Gastrocnemius medialis (tissue), 4 donors: ENCODE results near the gene AGBL1. TPM values are rescaled to one million over a fixed set of nuclear protein-coding genes. Genes with fewer than 3 reads are reported as not detected.

Source experiments
- ATAC-seq, 2 donors: fragments of 150-250 bp; one replicate each; pipeline ENCODE4 v1.9.1; 2016
- DNase-seq, 2 donors: peaks; one replicate each; pipeline ENCODE4 v3.0.0-alpha.2; 2019
- H3K27ac ChIP-seq, 4 donors: fragments of 200-600 bp; sonication (generic); 1 replicate in 1 of 4; 2 replicates in 3 of 4; pipeline ENCODE4 v1.5.1; 2016 to 2018; ENCODE audit warnings: mild to moderate bottlenecking in 2 of 4, moderate library complexity in 1 of 4
- H3K27me3 ChIP-seq, 3 donors: fragments of 200-600 bp; sonication (generic) in 2 of 3; 1 replicate in 1 of 3; 2 replicates in 2 of 3; pipeline versions ENCODE4 v1.5.1 to v1.6.0; 2016 to 2019; ENCODE audit warnings: mild to moderate bottlenecking in 1 of 3, moderate library complexity in 1 of 3
- H3K36me3 ChIP-seq, 2 donors: fragments of 200-600 bp; sonication (generic) in 1 of 2; one replicate each; pipeline ENCODE4 v1.5.1; 2017 to 2018
- H3K4me1 ChIP-seq, 2 donors: fragments of 200-600 bp; sonication (generic) in 1 of 2; one replicate each; pipeline ENCODE4 v1.5.1; 2016 to 2017; ENCODE audit warnings: mild to moderate bottlenecking in 2 of 2
- H3K4me3 ChIP-seq, 4 donors: fragments of 200-600 bp; sonication (generic) in 3 of 4; 1 replicate in 1 of 4; 2 replicates in 3 of 4; pipeline ENCODE4 v1.5.1; 2016 to 2019; ENCODE audit warnings: mild to moderate bottlenecking in 2 of 4
- H3K9me3 ChIP-seq, 3 donors: fragments of 200-600 bp; sonication (generic) in 2 of 3; 1 replicate in 1 of 3; 2 replicates in 2 of 3; pipeline ENCODE4 v1.5.1; 2016 to 2019
- POLR2A ChIP-seq, 2 donors: fragments of 450-650 bp; IDR thresholded peaks; one replicate each; pipeline ENCODE4 v1.6.1; 2017; ENCODE audit warnings: antibody characterized with exemption in 2 of 2, mild to moderate bottlenecking in 2 of 2, moderate library complexity in 2 of 2
- in situ Hi-C, 4 donors: fragments of 200-750 bp; cut with MboI; loops; one replicate each; pipeline versions ENCODE4 v1.15.0 to v1.8.0; 2017; ENCODE audit warnings: low sequenced_read_pairs in 4 of 4
- intact Hi-C: fragments of 100-400 bp; cut with DNase I; formaldehyde crosslinking; loops from one replicate; pipeline ENCODE4 v1.15.1; 2023; ENCODE audit warnings: low total_unique reads
- total RNA-seq, 4 donors: library from RNA; depleted of rRNA; stranded (reverse); fragments of >200 nt; gene quantifications; one replicate each; pipeline versions ENCODE4 v1.1.0 to v1.2.3, GENCODE V29; 2016
- TF ChIP-seq, protein P1 (sequence below), 5 experiments: fragments of 450-650 bp in 3 of 5; fragments of 200-600 bp in 2 of 5; sonication (generic) in 2 of 5; IDR thresholded peaks in 4 of 5; conservative IDR thresholded peaks in 1 of 5; 1 replicate in 4 of 5; 2 replicates in 1 of 5; pipeline ENCODE4 v1.5.1; 2016 to 2019; ENCODE audit warnings: antibody characterized with exemption in 5 of 5, mild to moderate bottlenecking in 3 of 5, moderate library complexity in 3 of 5

The AGBL1 gene
- total RNA-seq, 4 donors from 2014 or later = 3.8 to 29.7 (median 15.9) TPM

DNA sequence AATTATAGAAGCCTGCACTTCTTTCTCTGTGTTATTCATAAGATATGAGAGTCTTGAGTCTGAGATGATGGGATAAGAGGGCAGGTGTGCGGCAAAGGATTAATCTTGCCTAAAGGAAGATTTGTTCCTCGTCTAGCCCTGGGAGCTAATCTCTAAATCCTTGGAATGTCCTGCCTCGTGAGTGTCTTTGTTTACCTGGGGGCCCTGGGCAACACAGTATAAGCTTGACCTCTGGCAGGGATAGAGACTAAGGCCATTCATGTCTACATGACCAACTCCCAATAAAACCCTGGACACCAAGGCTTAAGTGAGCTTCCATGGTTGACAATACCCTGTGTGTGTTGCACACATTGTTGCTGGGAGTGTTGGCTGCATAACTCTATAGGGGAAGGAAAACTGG is 3.2 kb upstream of the AGBL1 start:
- no peak for ATAC-seq
- Histone ChIP-seq H3K27ac (peak overlapping the region; percentile 29 to 92 (median 90)), H3K4me1 (peaks cover 53 to 54% of the 10 kb centered on the region in 2 donors), H3K27me3 (no peaks in the 10 kb centered on the region), H3K4me3 (no peak overlapping the region), H3K36me3 (no peaks in the 10 kb centered on the region), H3K9me3 (no peaks in the 10 kb centered on the region)
- DNase-seq = no peak
- no peak for TF ChIP-seq POLR2A (IDR thresholded peaks at IDR 0.05)
- TF ChIP-seq, protein P1, sequence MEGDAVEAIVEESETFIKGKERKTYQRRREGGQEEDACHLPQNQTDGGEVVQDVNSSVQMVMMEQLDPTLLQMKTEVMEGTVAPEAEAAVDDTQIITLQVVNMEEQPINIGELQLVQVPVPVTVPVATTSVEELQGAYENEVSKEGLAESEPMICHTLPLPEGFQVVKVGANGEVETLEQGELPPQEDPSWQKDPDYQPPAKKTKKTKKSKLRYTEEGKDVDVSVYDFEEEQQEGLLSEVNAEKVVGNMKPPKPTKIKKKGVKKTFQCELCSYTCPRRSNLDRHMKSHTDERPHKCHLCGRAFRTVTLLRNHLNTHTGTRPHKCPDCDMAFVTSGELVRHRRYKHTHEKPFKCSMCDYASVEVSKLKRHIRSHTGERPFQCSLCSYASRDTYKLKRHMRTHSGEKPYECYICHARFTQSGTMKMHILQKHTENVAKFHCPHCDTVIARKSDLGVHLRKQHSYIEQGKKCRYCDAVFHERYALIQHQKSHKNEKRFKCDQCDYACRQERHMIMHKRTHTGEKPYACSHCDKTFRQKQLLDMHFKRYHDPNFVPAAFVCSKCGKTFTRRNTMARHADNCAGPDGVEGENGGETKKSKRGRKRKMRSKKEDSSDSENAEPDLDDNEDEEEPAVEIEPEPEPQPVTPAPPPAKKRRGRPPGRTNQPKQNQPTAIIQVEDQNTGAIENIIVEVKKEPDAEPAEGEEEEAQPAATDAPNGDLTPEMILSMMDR (IDR thresholded peaks at IDR 0.05 in 4 of 5, conservative IDR thresholded peaks at IDR 0.05 in 1 of 5) = no peak
- intact Hi-C loops = loop anchor here (5.0 kb wide), 2 partner anchors 106 to 494 kb away; no protein-coding TSS in a partner anchor
- in situ Hi-C loops = no loop called here

DNA sequence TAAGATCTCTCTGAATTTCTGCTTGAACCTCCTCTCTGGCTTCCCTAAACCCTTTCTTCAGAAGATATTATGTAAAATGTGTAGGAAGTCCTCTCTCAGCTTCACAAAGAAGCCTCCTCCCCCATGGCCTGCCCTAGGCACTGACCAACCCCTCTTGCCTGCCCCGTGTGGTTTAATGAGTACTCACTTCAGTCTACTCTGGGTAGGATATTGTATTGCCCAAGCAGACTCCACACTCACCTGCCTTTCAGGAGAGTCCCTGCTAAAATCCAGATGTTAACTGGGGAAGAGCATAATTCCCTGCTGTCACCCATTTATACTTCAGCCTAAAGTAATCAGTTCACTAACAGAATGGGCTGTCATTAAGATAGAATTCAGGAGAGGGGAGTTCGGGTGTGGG is 2.6 kb upstream of the AGBL1 start:
- Histone ChIP-seq H3K4me3 (no peak overlapping the region), H3K9me3 (no peaks in the 10 kb centered on the region), H3K27ac (peak overlapping the region in 3 of 4 donors; percentile 89 to 92 (median 90)), H3K36me3 (no peaks in the 10 kb centered on the region), H3K4me1 (peaks cover 59% of the 10 kb centered on the region in 2 donors), H3K27me3 (no peaks in the 10 kb centered on the region)
- in situ Hi-C loops (no loop called here), intact Hi-C loops (loop anchor here (5.0 kb wide), 2 partner anchors 105 to 495 kb away; no protein-coding TSS in a partner anchor)
- TF ChIP-seq, protein P1 (IDR thresholded peaks at IDR 0.05 in 4 of 5, conservative IDR thresholded peaks at IDR 0.05 in 1 of 5) = no peak
- no peak for TF ChIP-seq POLR2A (IDR thresholded peaks at IDR 0.05)
- peak in 1 of 2 donors; percentile 18 for ATAC-seq
- DNase-seq = no peak

DNA sequence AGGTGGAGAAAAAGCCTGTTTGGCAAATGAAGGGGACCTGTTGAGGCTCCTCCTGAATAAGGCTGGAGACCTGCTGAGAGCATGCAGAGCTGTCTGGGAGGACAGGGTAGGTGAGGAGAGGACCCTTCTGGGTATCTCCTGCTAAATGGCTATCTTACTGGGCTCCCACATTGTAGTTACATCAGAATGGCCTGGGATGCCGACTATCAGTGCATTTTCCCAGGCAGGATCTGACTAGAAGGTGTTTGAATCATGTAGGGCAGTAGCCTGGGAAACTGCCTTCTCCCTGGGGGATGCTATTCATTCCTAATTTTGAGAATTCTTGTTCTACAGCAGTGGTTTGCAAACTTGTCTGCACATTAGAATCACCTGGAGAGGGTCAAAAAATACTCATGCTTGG is 631 bp downstream of the AGBL1 start:
- Histone ChIP-seq H3K4me3 (peak overlapping the region in 3 of 4 donors; percentile 2 to 44 (median 9)), H3K4me1 (peaks cover 82 to 91% of the 10 kb centered on the region in 2 donors), H3K27ac (peak overlapping the region; percentile 89 to 92 (median 90)), H3K9me3 (no peaks in the 10 kb centered on the region), H3K27me3 (no peaks in the 10 kb centered on the region), H3K36me3 (no peaks in the 10 kb centered on the region)
- ATAC-seq (no peak), DNase-seq (no peak)
- TF ChIP-seq, protein P1 (IDR thresholded peaks at IDR 0.05 in 4 of 5, conservative IDR thresholded peaks at IDR 0.05 in 1 of 5) = no peak
- TF ChIP-seq POLR2A (IDR thresholded peaks at IDR 0.05) = no peak
- in situ Hi-C loops = no loop called here
- intact Hi-C loops = loop anchor here (2.0 kb wide), 1 partner anchor 54 kb away; no protein-coding TSS in a partner anchor

DNA sequence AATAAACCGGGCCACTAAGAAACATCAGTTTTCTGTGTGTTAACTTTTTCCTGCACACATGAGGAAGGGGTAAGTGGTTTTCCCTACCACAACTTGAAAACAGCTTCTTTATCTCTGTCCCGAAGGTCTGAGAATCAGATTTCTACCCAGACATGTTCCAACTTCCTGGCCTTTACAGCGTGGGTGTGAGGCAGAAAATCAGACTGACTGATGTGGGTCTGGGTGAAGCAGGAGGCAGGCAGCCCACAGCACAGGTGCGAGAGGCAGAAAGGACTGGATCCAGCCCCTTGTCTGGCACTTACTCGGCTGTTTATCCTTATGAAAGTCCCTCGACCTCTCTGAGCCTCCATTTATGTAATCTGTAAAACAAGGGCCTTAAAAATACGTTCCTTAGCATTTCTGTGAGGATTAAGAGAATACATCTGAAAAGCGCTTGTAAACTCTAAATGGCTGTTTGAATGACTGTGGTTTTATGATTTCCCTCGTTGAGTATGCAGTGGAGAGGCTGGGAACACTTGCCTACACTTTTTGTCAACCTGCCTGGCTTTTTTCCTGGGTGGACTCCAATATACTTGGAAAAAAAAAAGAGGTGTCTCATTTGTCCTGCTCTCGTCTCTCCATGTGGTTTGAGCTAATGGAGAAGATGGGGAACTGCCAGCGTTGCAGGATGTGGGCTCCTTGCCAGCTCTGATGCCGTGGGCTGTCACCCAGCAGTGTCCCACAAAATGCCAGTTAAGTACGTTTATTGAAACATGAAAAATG is 3.1 kb downstream of the AGBL1 start:
- peak overlapping the region; percentile 68 to 92 (median 90) for H3K27ac ChIP-seq
- in situ Hi-C loops = no loop called here

More for the DNA sequence above, 3.1 kb downstream of the AGBL1 start:
- TF ChIP-seq, protein P1 (IDR thresholded peaks at IDR 0.05 in 4 of 5, conservative IDR thresholded peaks at IDR 0.05 in 1 of 5) = no peak
- TF ChIP-seq POLR2A (IDR thresholded peaks at IDR 0.05) = no peak
- Histone ChIP-seq H3K4me1 (peaks cover 75 to 91% of the 10 kb centered on the region in 2 donors), H3K27me3 (no peaks in the 10 kb centered on the region), H3K9me3 (no peaks in the 10 kb centered on the region), H3K4me3 (peak overlapping the region in 1 of 4 donors; percentile 10), H3K36me3 (no peaks in the 10 kb centered on the region)
- intact Hi-C loops = no loop called here
- DNase-seq (no peak), ATAC-seq (peak; percentile 25 to 29)
